Measurements from ENCODE around the gene CHMP6. TPM values are rescaled to one million over a fixed set of nuclear protein-coding genes. Genes with fewer than 3 reads are reported as not detected.

The CHMP6 gene
- total RNA-seq, 2 donors from 2014 or later: 28.4 to 32.5 TPM

GRCh38 chr17:80962356-80963329, 29.0 kb upstream of the CHMP6 start:
- Mint-ChIP-seq H3K9me3 (no peaks in the 10 kb centered on the region), H3K4me1 (no peaks in the 10 kb centered on the region), H3K27me3 (ENCODE audit: insufficient read depth) (no peaks in the 10 kb centered on the region), H3K4me3 (no peak overlapping the region), H3K27ac (peak overlapping the region; percentile 61), H3K36me3 (ENCODE audit: low read depth) (peaks cover 15% of the 10 kb centered on the region)
- no peaks in the 10 kb centered on the region for H3K27me3 ChIP-seq (ENCODE audit: control insufficient read depth, insufficient read depth, low read length, poor library complexity, severe bottlenecking)
- TF ChIP-seq, protein P1, sequence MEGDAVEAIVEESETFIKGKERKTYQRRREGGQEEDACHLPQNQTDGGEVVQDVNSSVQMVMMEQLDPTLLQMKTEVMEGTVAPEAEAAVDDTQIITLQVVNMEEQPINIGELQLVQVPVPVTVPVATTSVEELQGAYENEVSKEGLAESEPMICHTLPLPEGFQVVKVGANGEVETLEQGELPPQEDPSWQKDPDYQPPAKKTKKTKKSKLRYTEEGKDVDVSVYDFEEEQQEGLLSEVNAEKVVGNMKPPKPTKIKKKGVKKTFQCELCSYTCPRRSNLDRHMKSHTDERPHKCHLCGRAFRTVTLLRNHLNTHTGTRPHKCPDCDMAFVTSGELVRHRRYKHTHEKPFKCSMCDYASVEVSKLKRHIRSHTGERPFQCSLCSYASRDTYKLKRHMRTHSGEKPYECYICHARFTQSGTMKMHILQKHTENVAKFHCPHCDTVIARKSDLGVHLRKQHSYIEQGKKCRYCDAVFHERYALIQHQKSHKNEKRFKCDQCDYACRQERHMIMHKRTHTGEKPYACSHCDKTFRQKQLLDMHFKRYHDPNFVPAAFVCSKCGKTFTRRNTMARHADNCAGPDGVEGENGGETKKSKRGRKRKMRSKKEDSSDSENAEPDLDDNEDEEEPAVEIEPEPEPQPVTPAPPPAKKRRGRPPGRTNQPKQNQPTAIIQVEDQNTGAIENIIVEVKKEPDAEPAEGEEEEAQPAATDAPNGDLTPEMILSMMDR (conservative IDR thresholded peaks at IDR 0.05): no peak
- H3K27ac ChIP-seq (ENCODE audit: low read depth, low read length): no peak overlapping the region
- no peak for DNase-seq
- no peak overlapping the region for H3K4me3 ChIP-seq (ENCODE audit: low read length)
- no peaks in the 10 kb centered on the region for H3K36me3 ChIP-seq (ENCODE audit: control insufficient read depth, insufficient read depth, low read length)
- H3K9ac ChIP-seq (ENCODE audit: extremely low read depth, low read length, poor library complexity, severe bottlenecking): no peak overlapping the region
- no peaks in the 10 kb centered on the region for H3K4me1 ChIP-seq (ENCODE audit: control insufficient read depth, insufficient read depth, low read length)
- no peaks in the 10 kb centered on the region for H3K9me3 ChIP-seq (ENCODE audit: control insufficient read depth, low read length)
- 94 to 95% methylated on average over 29 to 40 of the region's 41 CpGs for WGBS, 2 experiments (ENCODE audit: insufficient coverage in 1 of 2, insufficient read length in 1 of 2)

- Histone ChIP-seq H3K4me1 (ENCODE audit: control insufficient read depth, insufficient read depth, low read length) (no peaks in the 10 kb centered on the region), H3K9me3 (ENCODE audit: control insufficient read depth, low read length) (no peaks in the 10 kb centered on the region), H3K27me3 (ENCODE audit: control insufficient read depth, insufficient read depth, low read length, poor library complexity, severe bottlenecking) (no peaks in the 10 kb centered on the region), H3K9ac (ENCODE audit: extremely low read depth, low read length, poor library complexity, severe bottlenecking) (no peak overlapping the region), H3K36me3 (ENCODE audit: control insufficient read depth, insufficient read depth, low read length) (no peaks in the 10 kb centered on the region), H3K4me3 (ENCODE audit: low read length) (no peak overlapping the region), H3K27ac (ENCODE audit: low read depth, low read length) (peak overlapping the region; percentile 76)
- Mint-ChIP-seq H3K9me3 (no peaks in the 10 kb centered on the region), H3K36me3 (ENCODE audit: low read depth) (peaks cover 15% of the 10 kb centered on the region), H3K4me3 (no peak overlapping the region), H3K4me1 (no peaks in the 10 kb centered on the region), H3K27me3 (ENCODE audit: insufficient read depth) (no peaks in the 10 kb centered on the region), H3K27ac (no peak overlapping the region)
- TF ChIP-seq, protein P1 (conservative IDR thresholded peaks at IDR 0.05): no peak
- no peak for DNase-seq
- WGBS, 2 experiments (ENCODE audit: insufficient coverage in 1 of 2, insufficient read length in 1 of 2): 79 to 90% methylated on average over 37 to 49 of the region's 49 CpGs
These were observed 27.7 kb upstream of the CHMP6 start for GRCh38 chr17:80963812-80964543.

GRCh38 chr17:80964544-80964856, 27.1 kb upstream of the CHMP6 start:
- Mint-ChIP-seq H3K27me3 (ENCODE audit: insufficient read depth) (no peaks in the 10 kb centered on the region), H3K27ac (no peak overlapping the region), H3K36me3 (ENCODE audit: low read depth) (peaks cover 15% of the 10 kb centered on the region), H3K4me1 (no peaks in the 10 kb centered on the region), H3K4me3 (no peak overlapping the region), H3K9me3 (no peaks in the 10 kb centered on the region)
- DNase-seq: no peak
- Histone ChIP-seq H3K4me1 (ENCODE audit: control insufficient read depth, insufficient read depth, low read length) (no peaks in the 10 kb centered on the region), H3K4me3 (ENCODE audit: low read length) (no peak overlapping the region), H3K9ac (ENCODE audit: extremely low read depth, low read length, poor library complexity, severe bottlenecking) (no peak overlapping the region), H3K9me3 (ENCODE audit: control insufficient read depth, low read length) (no peaks in the 10 kb centered on the region), H3K36me3 (ENCODE audit: control insufficient read depth, insufficient read depth, low read length) (no peaks in the 10 kb centered on the region), H3K27me3 (ENCODE audit: control insufficient read depth, insufficient read depth, low read length, poor library complexity, severe bottlenecking) (no peaks in the 10 kb centered on the region), H3K27ac (ENCODE audit: low read depth, low read length) (peak overlapping the region; percentile 76)
- WGBS, 2 experiments (ENCODE audit: insufficient coverage in 1 of 2, insufficient read length in 1 of 2): 66 to 91% methylated on average over 7 to 14 of the region's 14 CpGs
- TF ChIP-seq, protein P1 (conservative IDR thresholded peaks at IDR 0.05): no peak
